Activated CD4-positive, CD25-positive, alpha-beta regulatory T cell treated with anti-CD3 and anti-CD28 coated beads, Interleukin-2, amount 50 U/mL, for 16 hours (primary cell): ENCODE data around the gene DNTT.
"Not testable (repeated sequence)": the region's sequence is repeated elsewhere in the genome, so short reads cannot be mapped to it uniquely, and the experiment has no call there.

ENCODE experiments used
- DNase-seq: peaks from one replicate; pipeline ENCODE4 v3.0.0-alpha.2; 2020; ENCODE audit warnings: low read depth, low spot score

The DNTT gene

GRCh38 chr10:96276426-96276825 lies 27.8 kb upstream of the DNTT start:
- no peak for DNase-seq

- DNase-seq: no peak
Measured at GRCh38 chr10:96276831-96277230, 27.4 kb upstream of the DNTT start.

GRCh38 chr10:96279191-96279641 lies 25.0 kb upstream of the DNTT start:
- no peak for DNase-seq

DNA sequence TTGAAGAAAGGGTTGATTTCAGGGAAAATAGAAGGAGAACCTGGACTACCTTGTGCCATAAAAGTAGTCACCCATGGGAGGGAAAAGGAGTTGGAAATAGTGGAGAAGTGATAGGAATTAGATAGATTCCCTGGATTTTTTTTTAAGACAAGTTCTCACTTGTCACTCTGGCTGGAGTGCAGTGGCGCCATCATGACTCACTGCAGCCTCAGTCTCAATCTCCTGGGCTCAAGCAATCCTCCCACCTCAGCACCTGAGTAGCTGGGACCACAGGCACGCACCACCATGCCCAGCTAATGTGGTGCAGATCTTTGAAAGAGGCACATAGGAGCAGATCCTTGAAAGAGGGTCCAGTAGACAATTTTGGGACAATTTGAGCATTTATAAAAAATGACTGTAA lies 23.4 kb upstream of the DNTT start:
- DNase-seq: no peak

DNA sequence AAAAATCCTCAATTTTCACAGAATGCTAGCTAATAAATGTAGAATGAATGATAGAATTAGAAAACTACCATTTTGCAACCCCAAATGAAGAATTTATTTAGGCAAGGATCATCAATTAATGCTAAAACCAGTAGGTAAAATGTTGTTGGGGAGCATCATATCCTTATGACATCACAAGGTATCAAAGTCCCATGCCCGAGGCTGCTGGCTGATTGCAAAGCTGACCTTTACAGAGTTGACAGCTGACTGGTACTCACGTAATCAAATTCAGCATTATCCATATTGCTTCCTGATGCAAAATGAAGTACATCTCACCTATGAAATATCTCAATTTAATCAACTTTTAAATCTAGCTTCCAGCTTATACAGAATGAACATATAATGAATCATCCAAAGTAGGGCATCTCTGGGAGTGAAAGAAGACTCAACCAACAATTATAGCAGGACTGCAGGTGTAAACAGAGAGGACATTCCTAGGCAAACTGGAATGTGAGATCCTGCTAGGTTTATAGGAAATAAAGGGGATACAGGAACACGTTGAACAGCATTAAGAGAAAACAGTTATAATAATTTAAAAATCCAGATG lies 22.7 kb upstream of the DNTT start:
- DNase-seq: no peak

- DNase-seq: no peak
Measured at GRCh38 chr10:96283351-96283750, 20.9 kb upstream of the DNTT start.

DNA sequence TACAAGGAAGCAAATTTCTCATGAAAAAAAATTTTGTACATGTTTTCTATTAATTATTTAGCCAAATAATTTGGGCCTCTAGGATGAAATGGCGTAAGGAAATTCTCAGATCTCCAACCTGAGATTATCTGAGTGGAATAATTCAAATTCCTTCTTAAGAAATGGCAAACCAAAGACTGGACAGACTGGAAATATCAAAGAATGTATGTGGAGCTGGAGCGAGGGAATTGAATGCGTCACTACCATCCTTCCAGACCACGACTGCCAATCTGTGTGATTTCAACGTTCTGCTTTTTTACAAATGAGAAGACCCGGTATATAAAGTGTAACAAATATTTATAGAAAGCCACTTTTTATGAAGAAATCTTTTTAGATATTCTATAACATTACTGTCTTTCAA lies 20.5 kb upstream of the DNTT start:
- DNase-seq: no peak

GRCh38 chr10:96285331-96285752 lies 18.9 kb upstream of the DNTT start:
- DNase-seq: no peak

- no peak for DNase-seq
Measured at GRCh38 chr10:96287392-96288105, 16.7 kb upstream of the DNTT start.

DNA sequence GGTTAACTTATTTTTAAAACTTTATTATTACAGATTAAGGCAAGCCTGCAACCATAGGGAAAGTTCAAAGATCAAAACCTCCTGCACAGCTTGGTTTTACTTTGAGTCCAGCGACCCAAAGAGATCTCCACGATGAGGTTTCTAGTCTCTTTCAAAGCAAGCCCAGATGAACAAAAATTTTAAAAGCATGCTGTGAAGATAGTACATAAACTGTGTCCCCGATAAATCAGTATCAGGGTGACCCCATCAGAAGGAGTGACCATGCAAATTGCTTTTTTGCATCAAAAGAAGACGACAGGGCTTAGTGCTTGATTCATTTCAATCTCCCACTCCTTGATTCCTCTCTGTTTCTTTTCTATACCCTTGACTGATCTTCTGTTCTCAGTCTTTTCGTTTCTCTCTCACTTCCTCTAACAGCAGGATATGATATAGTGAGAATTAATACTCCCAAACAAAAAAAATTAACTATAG lies 16.0 kb upstream of the DNTT start:
- DNase-seq: no peak

DNA sequence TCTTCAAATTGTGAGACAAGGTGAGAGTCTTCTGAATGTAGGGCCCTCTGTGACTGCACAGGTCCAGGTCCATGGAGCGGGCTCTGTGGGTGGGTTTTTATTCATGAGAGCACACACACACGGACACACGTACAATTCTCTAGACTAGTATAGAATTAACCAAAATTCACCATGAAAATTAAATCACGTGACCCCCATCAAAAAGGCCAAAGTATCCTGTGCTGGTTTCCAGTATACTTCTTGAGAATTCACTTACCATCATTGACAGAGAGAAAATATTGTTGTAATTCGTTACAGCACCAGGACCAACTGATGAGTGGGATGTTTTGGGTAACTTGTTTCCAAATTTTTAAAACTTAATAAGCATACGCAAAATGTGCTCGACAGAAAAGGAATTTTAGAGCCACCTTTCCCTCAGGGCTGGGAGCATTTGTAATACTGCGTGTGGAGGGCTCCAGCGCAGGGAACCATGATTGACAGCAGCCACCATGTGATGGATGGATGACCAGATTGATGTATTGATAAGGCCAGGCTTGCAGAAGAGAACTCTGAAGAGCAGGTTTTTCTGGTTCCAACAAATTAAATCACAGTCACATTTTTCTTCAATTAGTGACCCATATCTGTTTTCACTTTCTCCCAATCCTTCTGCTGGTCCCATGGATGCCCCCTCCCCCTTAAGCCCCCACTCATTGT lies 14.9 kb upstream of the DNTT start:
- DNase-seq: no peak

GRCh38 chr10:96290368-96291133 lies 13.7 kb upstream of the DNTT start:
- DNase-seq: no peak

DNA sequence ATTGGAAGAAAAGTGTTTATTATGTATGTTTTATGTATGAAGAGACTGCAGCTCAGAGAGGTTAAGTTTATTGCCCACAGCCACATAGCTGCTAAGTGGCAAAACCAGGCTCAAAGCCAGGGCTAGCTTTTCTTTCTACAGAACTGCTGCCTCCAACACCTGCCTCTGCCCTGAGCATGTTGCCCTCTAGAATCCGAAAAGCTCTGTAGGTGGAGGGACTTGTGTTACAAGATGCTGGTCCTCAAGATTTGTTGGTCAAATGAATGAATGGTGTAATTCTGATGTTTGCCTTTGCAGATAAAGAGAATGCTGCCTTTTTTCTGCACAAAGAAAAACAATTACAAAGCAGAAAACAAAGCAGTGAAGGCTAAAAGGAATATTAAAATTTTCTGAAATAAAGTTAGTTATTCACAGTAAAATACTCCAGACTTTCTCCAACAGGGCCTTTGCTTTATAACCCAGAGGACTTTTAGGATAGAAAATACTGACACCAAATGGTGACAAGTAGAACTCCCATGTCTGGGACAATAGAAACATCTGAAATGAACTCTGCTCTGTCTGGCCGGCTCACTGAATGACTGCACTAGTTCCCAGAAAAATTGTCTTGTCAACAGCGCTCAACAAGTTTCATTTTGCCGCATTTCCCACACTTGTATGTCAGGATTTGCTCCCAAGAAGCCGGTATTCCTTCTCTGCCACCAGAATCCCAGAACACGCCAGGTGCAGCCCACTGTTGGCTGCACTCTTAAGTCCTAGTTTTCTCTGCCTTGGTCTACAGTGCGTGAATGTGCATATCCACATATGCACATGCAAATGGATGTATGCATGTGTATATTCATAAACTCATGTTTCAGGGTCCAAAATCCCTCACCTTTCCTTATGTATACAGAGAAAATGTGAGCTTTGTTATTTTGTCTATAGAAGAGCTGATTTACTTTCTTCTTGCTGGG lies 11.0 kb upstream of the DNTT start:
- no peak for DNase-seq

GRCh38 chr10:96295475-96295874 lies 8.8 kb upstream of the DNTT start:
- DNase-seq: no peak

- DNase-seq: no peak
Measured at GRCh38 chr10:96297486-96297885, 6.7 kb upstream of the DNTT start.

- DNase-seq: no peak
Measured at GRCh38 chr10:96298362-96298761, 5.9 kb upstream of the DNTT start.

DNA sequence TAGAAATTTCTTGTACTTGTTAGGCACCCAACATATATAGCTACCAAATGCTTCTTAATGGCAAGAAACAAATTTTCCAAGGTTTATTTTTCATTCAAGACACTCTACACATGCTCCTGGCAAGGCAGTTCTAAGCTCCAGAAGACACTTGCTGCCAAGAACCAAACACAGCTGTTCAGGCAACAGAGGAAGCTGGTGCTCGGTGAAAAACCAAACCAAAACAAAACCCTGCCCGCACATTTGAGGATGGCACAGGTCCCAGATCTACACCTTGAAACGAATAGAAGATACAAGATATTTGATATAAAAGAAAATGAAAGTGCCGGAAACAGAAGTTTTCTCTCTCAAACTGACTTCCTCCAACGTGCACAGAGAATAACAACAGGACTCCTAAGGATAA lies 4.9 kb upstream of the DNTT start:
- no peak for DNase-seq

- no peak for DNase-seq
Measured at GRCh38 chr10:96301616-96302015, 2.6 kb upstream of the DNTT start.

- DNase-seq: no peak
Measured at GRCh38 chr10:96305019-96305418, 785 bp downstream of the DNTT start.

- no peak for DNase-seq
Measured at GRCh38 chr10:96306516-96306915, 2.3 kb downstream of the DNTT start.

GRCh38 chr10:96308854-96309253 lies 4.6 kb downstream of the DNTT start:
- DNase-seq: not testable (repeated sequence)
